GM23338 (cell line): ENCODE data around the gene GRK2. TPM values are rescaled to one million over a fixed set of nuclear protein-coding genes. Genes with fewer than 3 reads are reported as not detected.

Experiments used
- ATAC-seq: fragments of 200-7000 bp; cut with Tn5 transposase; 3 replicates; pipeline ENCODE4 v1.9.1; 2020
- DNase-seq: peaks from one replicate; pipeline ENCODE4 v3.0.0-alpha.2; 2015; ENCODE audit warnings: low spot score
- H2AFZ ChIP-seq: fragments of 200-600 bp; sonication (generic); 2 replicates; pipeline ENCODE4 v1.8.0; 2016; ENCODE audit warnings: antibody characterized with exemption, mild to moderate bottlenecking, moderate library complexity
- H3F3A ChIP-seq: fragments of 200-600 bp; sonication (generic); replicated peaks from 2 replicates; pipeline ENCODE4 v1.8.0; 2017; ENCODE audit warnings: antibody characterized with exemption, mixed run types, low read depth
- H3K27ac ChIP-seq: fragments of 200-600 bp; sonication (generic); 2 replicates; pipeline ENCODE4 v1.6.1; 2016; ENCODE audit warnings: low read depth
- H3K27me3 ChIP-seq: fragments of 200-600 bp; sonication (generic); 2 replicates; pipeline ENCODE4 v1.8.0; 2016; ENCODE audit warnings: mild to moderate bottlenecking, mixed run types, moderate library complexity; ENCODE audit not compliant: insufficient read depth
- H3K36me3 ChIP-seq: fragments of 200-600 bp; sonication (generic); 2 replicates; pipeline ENCODE4 v1.8.0; 2016; ENCODE audit warnings: mild to moderate bottlenecking; ENCODE audit not compliant: insufficient read depth
- H3K4me1 ChIP-seq: fragments of 200-600 bp; sonication (generic); 2 replicates; pipeline ENCODE4 v1.8.0; 2016; ENCODE audit warnings: mild to moderate bottlenecking, moderate library complexity; ENCODE audit not compliant: insufficient read depth
- H3K4me2 ChIP-seq: fragments of 200-600 bp; sonication (generic); 2 replicates; pipeline ENCODE4 v1.7.1; 2017; ENCODE audit warnings: mixed run types
- H3K4me3 ChIP-seq: fragments of 200-600 bp; sonication (generic); 2 replicates; pipeline ENCODE4 v1.6.1; 2016; ENCODE audit warnings: mixed run types
- H3K79me2 ChIP-seq: fragments of 200-600 bp; sonication (generic); replicated peaks from 2 replicates; pipeline ENCODE4 v1.8.0; 2017; ENCODE audit warnings: mild to moderate bottlenecking; ENCODE audit not compliant: insufficient read depth
- H3K9me2 ChIP-seq: fragments of 200-600 bp; sonication (generic); 2 replicates; pipeline ENCODE4 v1.8.0; 2017; ENCODE audit not compliant: insufficient read depth
- H4K20me1 ChIP-seq: fragments of 200-600 bp; sonication (generic); replicated peaks from 2 replicates; pipeline ENCODE4 v1.8.0; 2017; ENCODE audit warnings: mild to moderate bottlenecking; ENCODE audit not compliant: insufficient read depth
- H3K27ac Mint-ChIP-seq: 2 replicates; pipeline ENCODE4 v1.8.0; 2020; ENCODE audit warnings: inconsistent platforms, mild to moderate bottlenecking, moderate library complexity, mixed read lengths
- H3K27me3 Mint-ChIP-seq: 3 replicates; pipeline ENCODE4 v1.8.0; 2022; ENCODE audit warnings: low read depth, mild to moderate bottlenecking, moderate library complexity, mixed read lengths, inconsistent platforms; ENCODE audit not compliant: insufficient read depth, poor library complexity
- H3K36me3 Mint-ChIP-seq: 3 replicates; pipeline ENCODE4 v1.8.0; 2021; ENCODE audit warnings: low read depth, mild to moderate bottlenecking, inconsistent platforms, moderate library complexity, mixed read lengths
- H3K4me1 Mint-ChIP-seq: 3 replicates; pipeline ENCODE4 v1.8.0; 2020; ENCODE audit warnings: mild to moderate bottlenecking, inconsistent platforms, mixed read lengths
- H3K4me3 Mint-ChIP-seq: 3 replicates; pipeline ENCODE4 v1.8.0; 2021; ENCODE audit warnings: moderate library complexity, mild to moderate bottlenecking, inconsistent platforms, mixed read lengths
- H3K9me3 Mint-ChIP-seq: 3 replicates; pipeline ENCODE4 v1.8.0; 2020; ENCODE audit warnings: moderate library complexity, mild to moderate bottlenecking, inconsistent platforms, mixed read lengths
- CREB1 ChIP-seq: fragments of 250-450 bp; sonication (Bioruptor Pico); IDR thresholded peaks from 2 replicates; pipeline ENCODE4 v1.5.0; 2020; ENCODE audit warnings: low read depth, mild to moderate bottlenecking, moderate library complexity
- EZH2 ChIP-seq: fragments of 200-600 bp; sonication (generic); IDR thresholded peaks from one replicate; pipeline ENCODE4 v1.8.0; 2017; ENCODE audit warnings: antibody characterized with exemption, mild to moderate bottlenecking, low read depth; ENCODE audit not compliant: unreplicated experiment
- EZH2phosphoT487 ChIP-seq: fragments of 200-600 bp; sonication (generic); IDR thresholded peaks from one replicate; pipeline ENCODE4 v1.8.1; 2018; ENCODE audit warnings: antibody characterized with exemption; ENCODE audit not compliant: unreplicated experiment
- JUNB ChIP-seq: IDR thresholded peaks from one replicate; pipeline ENCODE4 v1.6.1; 2016; ENCODE audit warnings: antibody characterized with exemption; ENCODE audit not compliant: unreplicated experiment
- NANOG ChIP-seq: IDR thresholded peaks from 2 replicates; pipeline ENCODE4 v1.6.1; 2016; ENCODE audit warnings: antibody characterized with exemption, borderline replicate concordance
- POLR2AphosphoS5 ChIP-seq: IDR thresholded peaks from 2 replicates; pipeline ENCODE4 v1.6.1; 2016; ENCODE audit warnings: antibody characterized with exemption, low read depth
- STAT1 ChIP-seq: IDR thresholded peaks from one replicate; pipeline ENCODE4 v1.6.1; 2016; ENCODE audit warnings: antibody characterized with exemption; ENCODE audit not compliant: unreplicated experiment
- ZNF114 ChIP-seq: fragments of 250-450 bp; sonication (Bioruptor Pico); IDR thresholded peaks from 2 replicates; pipeline ENCODE4 v1.5.0; 2020; ENCODE audit warnings: mild to moderate bottlenecking, moderate library complexity
- ZNF331 ChIP-seq: fragments of 250-450 bp; sonication (Bioruptor Pico); IDR thresholded peaks from 2 replicates; pipeline ENCODE4 v1.5.0; 2020; ENCODE audit warnings: low read depth, mild to moderate bottlenecking, moderate library complexity
- polyA plus RNA-seq: library from polyadenylated mRNA; unstranded; fragments of >200 nt; fragmentation: Nextera tagmentation; extraction: Ambion mirVana; gene quantifications from 2 replicates; pipeline ENCODE4 v1.2.1, GENCODE V29; 2016
- total RNA-seq: library from RNA; depleted of rRNA; stranded (reverse); fragments of >200 nt; shearing (Covaris generic); gene quantifications from 2 replicates; pipeline ENCODE4 v1.2.3, GENCODE V29; 2014
- TF ChIP-seq, protein P1 (sequence below): fragments of 250-450 bp; sonication (Bioruptor Pico); IDR thresholded peaks from 2 replicates; pipeline ENCODE4 v1.5.0; 2020; ENCODE audit warnings: mild to moderate bottlenecking, moderate library complexity
- TF ChIP-seq, protein P2 (sequence below): IDR thresholded peaks from one replicate; pipeline ENCODE4 v1.6.1; 2018; ENCODE audit warnings: antibody characterized with exemption; ENCODE audit not compliant: unreplicated experiment
- TF ChIP-seq, protein P3 (sequence below), 2 experiments: fragments of 200-600 bp in 1 of 2; sonication (generic) in 1 of 2; conservative IDR thresholded peaks; 2 replicates each; pipeline versions ENCODE4 v1.5.1 to v1.6.1; 2016 to 2017; ENCODE audit warnings: antibody characterized with exemption in 2 of 2, low read depth in 2 of 2, mild to moderate bottlenecking in 2 of 2, moderate library complexity in 1 of 2
- TF ChIP-seq, protein P4 (sequence below): IDR thresholded peaks from 2 replicates; pipeline ENCODE4 v1.6.1; 2016; ENCODE audit warnings: antibody characterized with exemption

Gene GRK2
- total and polyA plus RNA-seq, 2 experiments from 2014 or later: 19.5 to 72.5 TPM

GRCh38 chr11:67233584-67234190, 32.6 kb upstream of the GRK2 start:
- H3K4me1 ChIP-seq: peaks cover 7% of the 10 kb centered on the region

More at GRCh38 chr11:67233584-67234190, 32.6 kb upstream of the GRK2 start:
- Mint-ChIP-seq H3K4me1 (peaks cover 7% of the 10 kb centered on the region), H3K27ac (peak overlapping the region; percentile 79; the same call in 1 of the 2 replicates), H3K27me3 (no peaks in the 10 kb centered on the region), H3K4me3 (no peak overlapping the region), H3K36me3 (peaks cover 41% of the 10 kb centered on the region), H3K9me3 (no peaks in the 10 kb centered on the region)
- Histone ChIP-seq H3K9me2 (no peaks in the 10 kb centered on the region), H3K79me2 (peaks cover 21% of the 10 kb centered on the region; the same call in 1 of the 2 replicates), H3K36me3 (peaks cover 24% of the 10 kb centered on the region), H3K4me2 (no peak overlapping the region), H3K4me3 (no peak overlapping the region), H4K20me1 (peaks cover 14% of the 10 kb centered on the region; the same call in 1 of the 2 replicates), H3F3A (peaks cover 7% of the 10 kb centered on the region; the same call in 1 of the 2 replicates), H3K27me3 (no peaks in the 10 kb centered on the region), H3K27ac (peak overlapping the region; percentile 75; the same call in 1 of the 2 replicates), H2AFZ (no peak overlapping the region)
- ATAC-seq (no peak), DNase-seq (no peak)
- TF ChIP-seq, protein P1, sequence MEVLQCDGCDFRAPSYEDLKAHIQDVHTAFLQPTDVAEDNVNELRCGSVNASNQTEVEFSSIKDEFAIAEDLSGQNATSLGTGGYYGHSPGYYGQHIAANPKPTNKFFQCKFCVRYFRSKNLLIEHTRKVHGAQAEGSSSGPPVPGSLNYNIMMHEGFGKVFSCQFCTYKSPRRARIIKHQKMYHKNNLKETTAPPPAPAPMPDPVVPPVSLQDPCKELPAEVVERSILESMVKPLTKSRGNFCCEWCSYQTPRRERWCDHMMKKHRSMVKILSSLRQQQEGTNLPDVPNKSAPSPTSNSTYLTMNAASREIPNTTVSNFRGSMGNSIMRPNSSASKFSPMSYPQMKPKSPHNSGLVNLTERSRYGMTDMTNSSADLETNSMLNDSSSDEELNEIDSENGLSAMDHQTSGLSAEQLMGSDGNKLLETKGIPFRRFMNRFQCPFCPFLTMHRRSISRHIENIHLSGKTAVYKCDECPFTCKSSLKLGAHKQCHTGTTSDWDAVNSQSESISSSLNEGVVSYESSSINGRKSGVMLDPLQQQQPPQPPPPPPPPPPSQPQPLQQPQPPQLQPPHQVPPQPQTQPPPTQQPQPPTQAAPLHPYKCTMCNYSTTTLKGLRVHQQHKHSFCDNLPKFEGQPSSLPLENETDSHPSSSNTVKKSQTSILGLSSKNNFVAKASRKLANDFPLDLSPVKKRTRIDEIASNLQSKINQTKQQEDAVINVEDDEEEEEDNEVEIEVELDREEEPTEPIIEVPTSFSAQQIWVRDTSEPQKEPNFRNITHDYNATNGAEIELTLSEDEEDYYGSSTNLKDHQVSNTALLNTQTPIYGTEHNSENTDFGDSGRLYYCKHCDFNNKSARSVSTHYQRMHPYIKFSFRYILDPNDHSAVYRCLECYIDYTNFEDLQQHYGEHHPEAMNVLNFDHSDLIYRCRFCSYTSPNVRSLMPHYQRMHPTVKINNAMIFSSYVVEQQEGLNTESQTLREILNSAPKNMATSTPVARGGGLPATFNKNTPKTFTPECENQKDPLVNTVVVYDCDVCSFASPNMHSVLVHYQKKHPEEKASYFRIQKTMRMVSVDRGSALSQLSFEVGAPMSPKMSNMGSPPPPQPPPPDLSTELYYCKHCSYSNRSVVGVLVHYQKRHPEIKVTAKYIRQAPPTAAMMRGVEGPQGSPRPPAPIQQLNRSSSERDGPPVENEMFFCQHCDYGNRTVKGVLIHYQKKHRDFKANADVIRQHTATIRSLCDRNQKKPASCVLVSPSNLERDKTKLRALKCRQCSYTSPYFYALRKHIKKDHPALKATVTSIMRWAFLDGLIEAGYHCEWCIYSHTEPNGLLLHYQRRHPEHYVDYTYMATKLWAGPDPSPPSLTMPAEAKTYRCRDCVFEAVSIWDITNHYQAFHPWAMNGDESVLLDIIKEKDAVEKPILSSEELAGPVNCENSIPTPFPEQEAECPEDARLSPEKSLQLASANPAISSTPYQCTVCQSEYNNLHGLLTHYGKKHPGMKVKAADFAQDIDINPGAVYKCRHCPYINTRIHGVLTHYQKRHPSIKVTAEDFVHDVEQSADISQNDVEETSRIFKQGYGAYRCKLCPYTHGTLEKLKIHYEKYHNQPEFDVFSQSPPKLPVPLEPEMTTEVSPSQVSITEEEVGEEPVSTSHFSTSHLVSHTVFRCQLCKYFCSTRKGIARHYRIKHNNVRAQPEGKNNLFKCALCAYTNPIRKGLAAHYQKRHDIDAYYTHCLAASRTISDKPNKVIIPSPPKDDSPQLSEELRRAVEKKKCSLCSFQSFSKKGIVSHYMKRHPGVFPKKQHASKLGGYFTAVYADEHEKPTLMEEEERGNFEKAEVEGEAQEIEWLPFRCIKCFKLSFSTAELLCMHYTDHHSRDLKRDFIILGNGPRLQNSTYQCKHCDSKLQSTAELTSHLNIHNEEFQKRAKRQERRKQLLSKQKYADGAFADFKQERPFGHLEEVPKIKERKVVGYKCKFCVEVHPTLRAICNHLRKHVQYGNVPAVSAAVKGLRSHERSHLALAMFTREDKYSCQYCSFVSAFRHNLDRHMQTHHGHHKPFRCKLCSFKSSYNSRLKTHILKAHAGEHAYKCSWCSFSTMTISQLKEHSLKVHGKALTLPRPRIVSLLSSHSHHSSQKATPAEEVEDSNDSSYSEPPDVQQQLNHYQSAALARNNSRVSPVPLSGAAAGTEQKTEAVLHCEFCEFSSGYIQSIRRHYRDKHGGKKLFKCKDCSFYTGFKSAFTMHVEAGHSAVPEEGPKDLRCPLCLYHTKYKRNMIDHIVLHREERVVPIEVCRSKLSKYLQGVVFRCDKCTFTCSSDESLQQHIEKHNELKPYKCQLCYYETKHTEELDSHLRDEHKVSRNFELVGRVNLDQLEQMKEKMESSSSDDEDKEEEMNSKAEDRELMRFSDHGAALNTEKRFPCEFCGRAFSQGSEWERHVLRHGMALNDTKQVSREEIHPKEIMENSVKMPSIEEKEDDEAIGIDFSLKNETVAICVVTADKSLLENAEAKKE (CRISPR knock-in tag): no peak
- no peak for TF ChIP-seq STAT1
- TF ChIP-seq, protein P2, sequence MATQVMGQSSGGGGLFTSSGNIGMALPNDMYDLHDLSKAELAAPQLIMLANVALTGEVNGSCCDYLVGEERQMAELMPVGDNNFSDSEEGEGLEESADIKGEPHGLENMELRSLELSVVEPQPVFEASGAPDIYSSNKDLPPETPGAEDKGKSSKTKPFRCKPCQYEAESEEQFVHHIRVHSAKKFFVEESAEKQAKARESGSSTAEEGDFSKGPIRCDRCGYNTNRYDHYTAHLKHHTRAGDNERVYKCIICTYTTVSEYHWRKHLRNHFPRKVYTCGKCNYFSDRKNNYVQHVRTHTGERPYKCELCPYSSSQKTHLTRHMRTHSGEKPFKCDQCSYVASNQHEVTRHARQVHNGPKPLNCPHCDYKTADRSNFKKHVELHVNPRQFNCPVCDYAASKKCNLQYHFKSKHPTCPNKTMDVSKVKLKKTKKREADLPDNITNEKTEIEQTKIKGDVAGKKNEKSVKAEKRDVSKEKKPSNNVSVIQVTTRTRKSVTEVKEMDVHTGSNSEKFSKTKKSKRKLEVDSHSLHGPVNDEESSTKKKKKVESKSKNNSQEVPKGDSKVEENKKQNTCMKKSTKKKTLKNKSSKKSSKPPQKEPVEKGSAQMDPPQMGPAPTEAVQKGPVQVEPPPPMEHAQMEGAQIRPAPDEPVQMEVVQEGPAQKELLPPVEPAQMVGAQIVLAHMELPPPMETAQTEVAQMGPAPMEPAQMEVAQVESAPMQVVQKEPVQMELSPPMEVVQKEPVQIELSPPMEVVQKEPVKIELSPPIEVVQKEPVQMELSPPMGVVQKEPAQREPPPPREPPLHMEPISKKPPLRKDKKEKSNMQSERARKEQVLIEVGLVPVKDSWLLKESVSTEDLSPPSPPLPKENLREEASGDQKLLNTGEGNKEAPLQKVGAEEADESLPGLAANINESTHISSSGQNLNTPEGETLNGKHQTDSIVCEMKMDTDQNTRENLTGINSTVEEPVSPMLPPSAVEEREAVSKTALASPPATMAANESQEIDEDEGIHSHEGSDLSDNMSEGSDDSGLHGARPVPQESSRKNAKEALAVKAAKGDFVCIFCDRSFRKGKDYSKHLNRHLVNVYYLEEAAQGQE: no peak
- TF ChIP-seq EZH2: no peak
- TF ChIP-seq, protein P3, sequence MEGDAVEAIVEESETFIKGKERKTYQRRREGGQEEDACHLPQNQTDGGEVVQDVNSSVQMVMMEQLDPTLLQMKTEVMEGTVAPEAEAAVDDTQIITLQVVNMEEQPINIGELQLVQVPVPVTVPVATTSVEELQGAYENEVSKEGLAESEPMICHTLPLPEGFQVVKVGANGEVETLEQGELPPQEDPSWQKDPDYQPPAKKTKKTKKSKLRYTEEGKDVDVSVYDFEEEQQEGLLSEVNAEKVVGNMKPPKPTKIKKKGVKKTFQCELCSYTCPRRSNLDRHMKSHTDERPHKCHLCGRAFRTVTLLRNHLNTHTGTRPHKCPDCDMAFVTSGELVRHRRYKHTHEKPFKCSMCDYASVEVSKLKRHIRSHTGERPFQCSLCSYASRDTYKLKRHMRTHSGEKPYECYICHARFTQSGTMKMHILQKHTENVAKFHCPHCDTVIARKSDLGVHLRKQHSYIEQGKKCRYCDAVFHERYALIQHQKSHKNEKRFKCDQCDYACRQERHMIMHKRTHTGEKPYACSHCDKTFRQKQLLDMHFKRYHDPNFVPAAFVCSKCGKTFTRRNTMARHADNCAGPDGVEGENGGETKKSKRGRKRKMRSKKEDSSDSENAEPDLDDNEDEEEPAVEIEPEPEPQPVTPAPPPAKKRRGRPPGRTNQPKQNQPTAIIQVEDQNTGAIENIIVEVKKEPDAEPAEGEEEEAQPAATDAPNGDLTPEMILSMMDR (conservative IDR thresholded peaks at IDR 0.05; ENCODE audit: low read depth in 2 of 2): no peak
- no peak for TF ChIP-seq ZNF331 (CRISPR knock-in tag)
- TF ChIP-seq POLR2AphosphoS5: no peak
- no peak for TF ChIP-seq JUNB
- TF ChIP-seq ZNF114 (CRISPR knock-in tag): no peak
- no peak for TF ChIP-seq NANOG
- TF ChIP-seq CREB1 (CRISPR knock-in tag): no peak
- no peak for TF ChIP-seq EZH2phosphoT487
- TF ChIP-seq, protein P4, sequence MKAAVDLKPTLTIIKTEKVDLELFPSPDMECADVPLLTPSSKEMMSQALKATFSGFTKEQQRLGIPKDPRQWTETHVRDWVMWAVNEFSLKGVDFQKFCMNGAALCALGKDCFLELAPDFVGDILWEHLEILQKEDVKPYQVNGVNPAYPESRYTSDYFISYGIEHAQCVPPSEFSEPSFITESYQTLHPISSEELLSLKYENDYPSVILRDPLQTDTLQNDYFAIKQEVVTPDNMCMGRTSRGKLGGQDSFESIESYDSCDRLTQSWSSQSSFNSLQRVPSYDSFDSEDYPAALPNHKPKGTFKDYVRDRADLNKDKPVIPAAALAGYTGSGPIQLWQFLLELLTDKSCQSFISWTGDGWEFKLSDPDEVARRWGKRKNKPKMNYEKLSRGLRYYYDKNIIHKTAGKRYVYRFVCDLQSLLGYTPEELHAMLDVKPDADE: no peak
